SU-DHL-6 (cell line): ENCODE results near the gene MIDN.

Source experiments
- H2AFZ ChIP-seq: fragments of 200-600 bp; sonication (generic); 2 replicates; pipeline ENCODE4 v1.6.1; 2014; ENCODE audit warnings: low read depth, mild to moderate bottlenecking, moderate library complexity, mixed read lengths, antibody characterized with exemption, low read length; ENCODE audit not compliant: severe bottlenecking
- H3F3A ChIP-seq: fragments of 200-600 bp; shearing (Covaris generic); 2 replicates; pipeline ENCODE4 v1.6.0; 2016; ENCODE audit warnings: antibody characterized with exemption, mild to moderate bottlenecking; ENCODE audit not compliant: insufficient read depth
- H3K27ac ChIP-seq: fragments of 200-600 bp; sonication (generic); 2 replicates; pipeline ENCODE4 v1.5.1; 2016; ENCODE audit warnings: low read depth, mild to moderate bottlenecking, low read length, moderate library complexity, mixed read lengths
- H3K27me3 ChIP-seq: fragments of 200-600 bp; sonication (generic), shearing (Covaris generic); 2 replicates; pipeline ENCODE4 v1.6.0; 2014; ENCODE audit warnings: mild to moderate bottlenecking, low read length
- H3K36me3 ChIP-seq: fragments of 200-600 bp; sonication (generic); 2 replicates; pipeline ENCODE4 v1.6.1; 2014; ENCODE audit warnings: mild to moderate bottlenecking, low read length, mixed read lengths
- H3K4me2 ChIP-seq: fragments of 300-600, 200-600 bp; shearing (Covaris generic), sonication (generic); 2 replicates; pipeline ENCODE4 v1.6.0; 2014; ENCODE audit warnings: low read length, low read depth, mild to moderate bottlenecking; ENCODE audit not compliant: poor library complexity, severe bottlenecking
- H3K4me3 ChIP-seq: fragments of 200-600 bp; sonication (generic); 2 replicates; pipeline ENCODE4 v1.5.1; 2014; ENCODE audit warnings: antibody characterized with exemption, low read length, mild to moderate bottlenecking, mixed read lengths; ENCODE audit not compliant: insufficient read depth, poor library complexity, severe bottlenecking
- H3K79me2 ChIP-seq: fragments of 200-600 bp; sonication (generic); 2 replicates; pipeline ENCODE4 v1.6.1; 2014; ENCODE audit warnings: mild to moderate bottlenecking, low read length, moderate library complexity; ENCODE audit not compliant: insufficient read depth
- H3K9ac ChIP-seq: fragments of 200-600 bp; sonication (generic); 2 replicates; pipeline ENCODE4 v1.7.0; 2014; ENCODE audit warnings: mild to moderate bottlenecking, low read length
- H3K9me2 ChIP-seq: fragments of 200-600 bp; sonication (generic); replicated peaks from 2 replicates; pipeline ENCODE4 v1.6.1; 2014; ENCODE audit warnings: low read length; ENCODE audit not compliant: insufficient read depth
- H3K9me3 ChIP-seq: fragments of 200-600 bp; sonication (generic); 2 replicates; pipeline ENCODE4 v1.6.1; 2014; ENCODE audit warnings: low read length, mixed read lengths; ENCODE audit not compliant: insufficient read depth
- H4K20me1 ChIP-seq: fragments of 200-600 bp; sonication (generic); 2 replicates; pipeline ENCODE4 v1.6.1; 2014; ENCODE audit warnings: low read depth, mild to moderate bottlenecking, antibody characterized with exemption, low read length, moderate library complexity, mixed read lengths
- CTCF ChIP-seq: fragments of 200-600 bp; sonication (generic); IDR thresholded peaks from one replicate; pipeline ENCODE4 v1.5.1; 2017; ENCODE audit warnings: antibody characterized with exemption, mild to moderate bottlenecking, low read length, moderate library complexity; ENCODE audit not compliant: insufficient read depth, poor library complexity, severe bottlenecking
- EZH2phosphoT487 ChIP-seq: fragments of 200-600 bp; sonication (generic), shearing (Covaris generic); conservative IDR thresholded peaks from 2 replicates; pipeline ENCODE4 v1.6.1; 2018; ENCODE audit warnings: mild to moderate bottlenecking, antibody characterized with exemption, low read length, moderate library complexity, mixed read lengths

Gene MIDN

GRCh38 chr19:1231729-1232637 is 16.4 kb upstream of the MIDN start:
- TF ChIP-seq CTCF (no peak), EZH2phosphoT487 (no peak)
- Histone ChIP-seq H3K4me2 (no peak overlapping the region), H3K27ac (no peak overlapping the region), H3K9me2 (no peaks in the 10 kb centered on the region), H3K36me3 (no peaks in the 10 kb centered on the region), H2AFZ (no peak overlapping the region), H3K9ac (no peak overlapping the region), H3F3A (no peaks in the 10 kb centered on the region; the same call in 1 of the 2 replicates), H3K4me3 (no peak overlapping the region), H3K9me3 (no peaks in the 10 kb centered on the region), H3K27me3 (no peaks in the 10 kb centered on the region), H3K79me2 (no peaks in the 10 kb centered on the region), H4K20me1 (no peaks in the 10 kb centered on the region)

GRCh38 chr19:1232652-1233072 is 15.7 kb upstream of the MIDN start:
- Histone ChIP-seq H3K4me3 (no peak overlapping the region), H3K79me2 (no peaks in the 10 kb centered on the region), H3F3A (no peaks in the 10 kb centered on the region; the same call in 1 of the 2 replicates), H3K9ac (no peak overlapping the region), H3K27me3 (no peaks in the 10 kb centered on the region), H3K9me2 (no peaks in the 10 kb centered on the region), H3K27ac (no peak overlapping the region), H3K36me3 (no peaks in the 10 kb centered on the region), H3K9me3 (no peaks in the 10 kb centered on the region), H2AFZ (no peak overlapping the region), H3K4me2 (no peak overlapping the region), H4K20me1 (no peaks in the 10 kb centered on the region)
- no peak for TF ChIP-seq CTCF

GRCh38 chr19:1233115-1233667 is 15.2 kb upstream of the MIDN start:
- no peak for TF ChIP-seq CTCF
- TF ChIP-seq EZH2phosphoT487, result no peak
- H3K4me3 ChIP-seq, result no peak overlapping the region
- no peak overlapping the region for H2AFZ ChIP-seq
- H4K20me1 ChIP-seq, result no peaks in the 10 kb centered on the region
- H3K27me3 ChIP-seq, result no peaks in the 10 kb centered on the region
- H3K9me2 ChIP-seq, result no peaks in the 10 kb centered on the region
- H3F3A ChIP-seq, result peaks cover 1% of the 10 kb centered on the region; the same call in 1 of the 2 replicates
- no peaks in the 10 kb centered on the region for H3K36me3 ChIP-seq
- H3K27ac ChIP-seq, result no peak overlapping the region
- H3K9me3 ChIP-seq, result no peaks in the 10 kb centered on the region
- H3K79me2 ChIP-seq, result no peaks in the 10 kb centered on the region
- H3K4me2 ChIP-seq, result no peak overlapping the region
- H3K9ac ChIP-seq, result no peak overlapping the region
